K562 (cell line): ENCODE data around the gene UPK3A. TPM values are rescaled to one million over a fixed set of nuclear protein-coding genes. Genes with fewer than 3 reads are reported as not detected.
A peak's percentile ranks its signal among the peaks of the same experiment; 100 is the strongest.

ENCODE experiments used
- ARID3A ChIP-seq: IDR thresholded peaks from 2 replicates; pipeline ENCODE4 v1.6.1; 2012; ENCODE audit warnings: low read depth, low read length, improper control_type of control experiment, borderline replicate concordance
- CTBP1 ChIP-seq: fragments of 450-650 bp; IDR thresholded peaks from 2 replicates; pipeline ENCODE4 v1.6.1; 2016; ENCODE audit warnings: borderline replicate concordance
- DPF2 ChIP-seq: fragments of 450-650 bp; IDR thresholded peaks from 2 replicates; pipeline ENCODE4 v1.6.1; 2016
- GABPB1 ChIP-seq: sonication (generic); formaldehyde crosslinking; IDR thresholded peaks from 2 replicates; pipeline ENCODE4 v1.8.0; 2022; ENCODE audit warnings: mild to moderate bottlenecking, missing genetic modification reagents
- MAZ ChIP-seq, 2 experiments: fragments of 450-650 bp in 1 of 2; sonication (generic) in 1 of 2; formaldehyde crosslinking; IDR thresholded peaks in 1 of 2; conservative IDR thresholded peaks in 1 of 2; 2 replicates each; pipeline versions ENCODE4 v1.4.0 to v1.5.0; 2020; ENCODE audit warnings: mild to moderate bottlenecking in 1 of 2, missing genetic modification reagents in 1 of 2
- MECOM ChIP-seq: fragments of 250-450 bp; sonication (Bioruptor Pico); IDR thresholded peaks from 2 replicates; pipeline ENCODE4 v1.8.0; 2022; ENCODE audit warnings: inconsistent platforms
- MTA3 ChIP-seq: fragments of 450-650 bp; formaldehyde crosslinking; IDR thresholded peaks from 2 replicates; pipeline ENCODE4 v1.6.1; 2017; ENCODE audit warnings: mild to moderate bottlenecking, borderline replicate concordance
- NFE2L1 ChIP-seq: fragments of 450-650 bp; IDR thresholded peaks from 2 replicates; pipeline ENCODE4 v1.6.1; 2016; ENCODE audit warnings: missing genetic modification characterization, low read depth, mild to moderate bottlenecking, missing compliant biosample characterization, moderate library complexity, borderline replicate concordance
- POLR3A ChIP-seq: IDR thresholded peaks from 2 replicates; pipeline ENCODE4 v1.6.1; 2011; ENCODE audit warnings: borderline replicate concordance, mild to moderate bottlenecking, moderate library complexity; ENCODE audit not compliant: insufficient read length, insufficient read depth; ENCODE audit errors: extremely low read depth
- RBM14 ChIP-seq: fragments of 200-400 bp; formaldehyde crosslinking; IDR thresholded peaks from 2 replicates; pipeline ENCODE4 v1.6.1; 2018; ENCODE audit warnings: low read depth, mild to moderate bottlenecking, low read length, moderate library complexity, borderline replicate concordance; ENCODE audit not compliant: insufficient read depth
- SAP30 ChIP-seq: fragments of 200-600 bp; sonication (generic); IDR thresholded peaks from 2 replicates; pipeline ENCODE4 v1.6.1; 2012; ENCODE audit warnings: borderline replicate concordance, low read depth, mild to moderate bottlenecking, moderate library complexity, low read length, control low read depth, inconsistent platforms; ENCODE audit not compliant: insufficient read depth, poor library complexity, severe bottlenecking
- SMARCE1 ChIP-seq: fragments of 450-650 bp; IDR thresholded peaks from 2 replicates; pipeline ENCODE4 v1.7.1; 2016; ENCODE audit warnings: mild to moderate bottlenecking
- ZBTB11 ChIP-seq, 3 experiments: fragments of 200-800 bp in 1 of 3; fragments of 250-450 bp in 1 of 3; fragments of 450-650 bp in 1 of 3; sonication (Bioruptor Pico) in 1 of 3; sonication (Bioruptor generic) in 1 of 3; formaldehyde crosslinking in 1 of 3; IDR thresholded peaks; 2 replicates each; pipeline versions ENCODE4 v1.6.1 to v1.8.0; 2016 to 2022; ENCODE audit warnings: mild to moderate bottlenecking in 2 of 3, missing genetic modification characterization in 2 of 3, missing compliant biosample characterization in 1 of 3, moderate library complexity in 1 of 3
- ZBTB2 ChIP-seq: fragments of 450-650 bp; IDR thresholded peaks from 2 replicates; pipeline ENCODE4 v1.6.1; 2016; ENCODE audit warnings: antibody characterized with exemption
- ZBTB49 ChIP-seq: sonication (generic); formaldehyde crosslinking; IDR thresholded peaks from 2 replicates; pipeline ENCODE4 v1.8.0; 2022; ENCODE audit warnings: missing genetic modification reagents, mild to moderate bottlenecking, borderline replicate concordance
- ZNF324 ChIP-seq: fragments of 250-450 bp; sonication (Bioruptor Pico); IDR thresholded peaks from 2 replicates; pipeline ENCODE4 v1.4.0; 2020; ENCODE audit warnings: mild to moderate bottlenecking
- ZNF79 ChIP-seq: fragments of 250-450 bp; sonication (Bioruptor Pico); IDR thresholded peaks from 2 replicates; pipeline ENCODE4 v1.4.0; 2020; ENCODE audit warnings: low read depth, mild to moderate bottlenecking, moderate library complexity
- polyA plus RNA-seq, 8 experiments: library from polyadenylated mRNA; depleted of rRNA in 4 of 8; stranded (reverse) in 5 of 8; unstranded in 3 of 8; fragments of >200 nt; fragmentation: Nextera tagmentation in 2 of 8; fragmentation: Illumina TruSeq in 1 of 8; extraction: Ambion mirVana in 2 of 8; extraction: Trizol in 1 of 8; gene quantifications; 2 replicates each; pipeline versions ENCODE4 v1.2.1 to v1.2.3, GENCODE V29; 2011 to 2014; ENCODE audit warnings: inconsistent platforms in 1 of 8, missing spikeins in 1 of 8
- total RNA-seq, 7 experiments: library from RNA; depleted of rRNA in 6 of 7; stranded (reverse); fragments of >200 nt in 6 of 7; fragmentation: Illumina TruSeq in 2 of 7; extraction: Trizol in 2 of 7; gene quantifications; 2 replicates each; pipeline versions ENCODE4 v1.2.1 to v1.2.3, GENCODE V29; 2011 to 2021; ENCODE audit warnings: low replicate concordance in 1 of 7

Gene UPK3A
- total and polyA plus RNA-seq, 9 of the 15 experiments (the other 6 are each of a cell fraction or from before 2014, with no cell fraction given) = not detected

GRCh38 chr22:45314054-45314721 is 29.4 kb downstream of the UPK3A start (continued):
- TF ChIP-seq NFE2L1 (tag) (no peak), MAZ (CRISPR knock-in tag; conservative IDR thresholded peaks at IDR 0.05 in 1 of 2, IDR thresholded peaks at IDR 0.05 in 1 of 2) (no peak), RBM14 (no peak), ZNF324 (CRISPR knock-in tag) (no peak), POLR3A (no peak), GABPB1 (CRISPR knock-in tag) (no peak), ARID3A (no peak), SMARCE1 (peak; percentile 47; the same call in 1 of the 2 replicates), SAP30 (no peak), ZNF79 (CRISPR knock-in tag) (no peak), ZBTB2 (peak; percentile 35; the same call in 1 of the 2 replicates), MTA3 (0 out of 2 replicates have a peak, but pooled peaks have one; percentile 48), MECOM (CRISPR knock-in tag) (no peak; the same call in 1 of the 2 replicates), ZBTB49 (CRISPR knock-in tag) (no peak), DPF2 (peak; percentile 78), ZBTB11 (CRISPR knock-in tag; IDR thresholded peaks at IDR 0.05) (peak in 1 of 3 experiments; percentile 29; a peak in 1 of 6 replicates), CTBP1 (peak; percentile 58; the same call in 1 of the 2 replicates)
